ENCODE measurements around the gene ZNF491. TPM values are rescaled to one million over a fixed set of nuclear protein-coding genes. Genes with fewer than 3 reads are reported as not detected.

ZNF491 gene
- total RNA-seq (2021; ENCODE audit: unreplicated experiment) (0.98 TPM), Bru-seq, nascent RNA (percentile 47 among the genes with signal in this experiment), BruChase-seq, experiment 1, labeled RNA remaining after a 2-hour chase (percentile 51 among the genes with signal in this experiment), BruChase-seq, experiment 2, labeled RNA remaining after a 6-hour chase (percentile 57 among the genes with signal in this experiment)
- 0.51 TPM for polyA plus RNA-seq (2012; ENCODE audit: insufficient read length)
- long read RNA-seq = 0 reads

DNA sequence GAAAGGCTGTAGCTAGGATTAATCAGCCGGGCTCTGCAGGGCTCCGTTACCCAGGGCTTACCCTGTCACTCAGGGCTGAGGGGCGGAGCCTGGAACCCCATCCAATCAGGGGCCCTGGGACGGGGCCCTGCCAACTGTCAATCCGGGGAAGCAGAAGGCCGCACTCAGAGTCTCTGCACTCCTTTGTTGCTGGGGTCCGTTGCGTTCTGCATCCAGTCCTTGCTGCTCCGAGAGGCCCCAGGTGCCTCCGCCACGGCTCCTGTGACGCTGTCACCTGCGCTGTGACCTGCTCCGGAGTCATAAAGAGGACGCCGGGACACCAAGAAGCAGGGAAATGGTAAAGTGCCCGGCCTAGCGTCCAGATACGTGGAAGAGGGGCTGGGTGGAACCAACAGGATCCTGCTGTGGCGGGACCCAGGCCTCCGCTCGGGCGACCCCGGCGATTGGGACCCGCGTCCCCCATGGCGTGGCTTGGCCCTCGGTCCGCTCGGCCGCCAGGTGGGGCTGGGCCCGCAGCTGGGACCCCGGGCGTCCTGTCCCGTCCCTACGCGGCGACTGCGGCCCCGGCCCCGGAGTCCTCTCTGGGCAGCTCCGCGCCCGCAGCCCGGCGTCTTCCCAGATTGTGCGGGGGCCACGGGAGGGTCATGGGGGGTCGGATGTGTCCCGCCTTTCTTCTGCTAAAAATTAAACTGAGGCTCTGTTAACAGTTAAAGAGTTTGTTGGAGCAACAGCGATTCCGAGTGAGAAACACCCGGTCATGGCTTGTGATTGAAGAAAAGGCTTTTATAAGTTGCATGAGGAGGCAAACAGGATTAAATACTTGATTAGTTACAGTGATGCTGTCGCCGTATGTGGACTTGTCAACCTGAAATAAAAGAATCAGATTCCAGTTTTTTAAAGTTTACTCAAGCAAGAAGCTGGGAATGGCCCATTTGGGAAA is at the start of gene ZNF491:
Gene ZNF491, plus strand, starts transcription at position 133 of the 940 bp plus-strand sequence. CDS start 7,431 bp downstream, outside the sequence.
- peak; percentile 99 for ATAC-seq
- Histone ChIP-seq H3K36me3 (ENCODE audit: control insufficient read depth, insufficient read depth, low read length) (no peaks in the 10 kb centered on the region), H3K4me1 (ENCODE audit: control insufficient read depth, insufficient read depth, low read length) (peaks cover 8% of the 10 kb centered on the region), H3K9me3 (ENCODE audit: control insufficient read depth, insufficient read depth, low read depth, low read length) (peaks cover 4% of the 10 kb centered on the region; the same call in 1 of the 2 replicates), H3K4me3 (ENCODE audit: low read depth in 2 of 2, low read length in 2 of 2) (peak within 1 kb of the TSS; percentile 69 to 75), H3K27me3 (ENCODE audit: control insufficient read depth, insufficient read depth, low read length) (no peaks in the 10 kb centered on the region), H3K27ac (ENCODE audit: low read length) (peak within 1 kb of the TSS; percentile 63)
- ChIA-PET POLR2A (interaction anchor here (0.6 kb wide), 2 partner anchors 58 to 437 kb away, joined by 3 to 11 read pairs; no protein-coding TSS in a partner anchor), CTCF (interaction anchor here (0.6 to 2.6 kb wide), 9 partner anchors 11 to 567 kb away, joined by 4 to 17 read pairs (median 6); partner anchors contain the start of genes ZNF440, ZNF442 and ZNF878)
- BruUV-seq (replicated peaks) = no TSS peak
- DNase-seq (ENCODE audit: low read depth, low spot score) = peak; percentile 42
- intact Hi-C loops (cut with micrococcal nuclease; ENCODE audit: unreplicated experiment) (loop anchor here (5.0 kb wide), 1 partner anchor 189 kb away; no protein-coding TSS in a partner anchor), in situ Hi-C loops (cut with HindIII; ENCODE audit: low pct_unique_long_range_greater_than_20kb, low sequenced_read_pairs) (no loop called here)
- TF ChIP-seq, protein P1, sequence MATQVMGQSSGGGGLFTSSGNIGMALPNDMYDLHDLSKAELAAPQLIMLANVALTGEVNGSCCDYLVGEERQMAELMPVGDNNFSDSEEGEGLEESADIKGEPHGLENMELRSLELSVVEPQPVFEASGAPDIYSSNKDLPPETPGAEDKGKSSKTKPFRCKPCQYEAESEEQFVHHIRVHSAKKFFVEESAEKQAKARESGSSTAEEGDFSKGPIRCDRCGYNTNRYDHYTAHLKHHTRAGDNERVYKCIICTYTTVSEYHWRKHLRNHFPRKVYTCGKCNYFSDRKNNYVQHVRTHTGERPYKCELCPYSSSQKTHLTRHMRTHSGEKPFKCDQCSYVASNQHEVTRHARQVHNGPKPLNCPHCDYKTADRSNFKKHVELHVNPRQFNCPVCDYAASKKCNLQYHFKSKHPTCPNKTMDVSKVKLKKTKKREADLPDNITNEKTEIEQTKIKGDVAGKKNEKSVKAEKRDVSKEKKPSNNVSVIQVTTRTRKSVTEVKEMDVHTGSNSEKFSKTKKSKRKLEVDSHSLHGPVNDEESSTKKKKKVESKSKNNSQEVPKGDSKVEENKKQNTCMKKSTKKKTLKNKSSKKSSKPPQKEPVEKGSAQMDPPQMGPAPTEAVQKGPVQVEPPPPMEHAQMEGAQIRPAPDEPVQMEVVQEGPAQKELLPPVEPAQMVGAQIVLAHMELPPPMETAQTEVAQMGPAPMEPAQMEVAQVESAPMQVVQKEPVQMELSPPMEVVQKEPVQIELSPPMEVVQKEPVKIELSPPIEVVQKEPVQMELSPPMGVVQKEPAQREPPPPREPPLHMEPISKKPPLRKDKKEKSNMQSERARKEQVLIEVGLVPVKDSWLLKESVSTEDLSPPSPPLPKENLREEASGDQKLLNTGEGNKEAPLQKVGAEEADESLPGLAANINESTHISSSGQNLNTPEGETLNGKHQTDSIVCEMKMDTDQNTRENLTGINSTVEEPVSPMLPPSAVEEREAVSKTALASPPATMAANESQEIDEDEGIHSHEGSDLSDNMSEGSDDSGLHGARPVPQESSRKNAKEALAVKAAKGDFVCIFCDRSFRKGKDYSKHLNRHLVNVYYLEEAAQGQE (IDR thresholded peaks at IDR 0.05; ENCODE audit: insufficient read depth in 1 of 2, low read depth in 2 of 2, low read length in 1 of 2) = no peak
- TF ChIP-seq SIN3A (IDR thresholded peaks at IDR 0.05; ENCODE audit: borderline replicate concordance, insufficient read depth, low read depth, low read length) = peak; percentile 64; the same call in 1 of the 2 replicates
- no peak for TF ChIP-seq POLR2AphosphoS5 (IDR thresholded peaks at IDR 0.05; ENCODE audit: low read depth, low read length)
- no peak for TF ChIP-seq TCF7L2 (IDR thresholded peaks at IDR 0.05; ENCODE audit: low read depth, low read length)
- TF ChIP-seq, protein P2, sequence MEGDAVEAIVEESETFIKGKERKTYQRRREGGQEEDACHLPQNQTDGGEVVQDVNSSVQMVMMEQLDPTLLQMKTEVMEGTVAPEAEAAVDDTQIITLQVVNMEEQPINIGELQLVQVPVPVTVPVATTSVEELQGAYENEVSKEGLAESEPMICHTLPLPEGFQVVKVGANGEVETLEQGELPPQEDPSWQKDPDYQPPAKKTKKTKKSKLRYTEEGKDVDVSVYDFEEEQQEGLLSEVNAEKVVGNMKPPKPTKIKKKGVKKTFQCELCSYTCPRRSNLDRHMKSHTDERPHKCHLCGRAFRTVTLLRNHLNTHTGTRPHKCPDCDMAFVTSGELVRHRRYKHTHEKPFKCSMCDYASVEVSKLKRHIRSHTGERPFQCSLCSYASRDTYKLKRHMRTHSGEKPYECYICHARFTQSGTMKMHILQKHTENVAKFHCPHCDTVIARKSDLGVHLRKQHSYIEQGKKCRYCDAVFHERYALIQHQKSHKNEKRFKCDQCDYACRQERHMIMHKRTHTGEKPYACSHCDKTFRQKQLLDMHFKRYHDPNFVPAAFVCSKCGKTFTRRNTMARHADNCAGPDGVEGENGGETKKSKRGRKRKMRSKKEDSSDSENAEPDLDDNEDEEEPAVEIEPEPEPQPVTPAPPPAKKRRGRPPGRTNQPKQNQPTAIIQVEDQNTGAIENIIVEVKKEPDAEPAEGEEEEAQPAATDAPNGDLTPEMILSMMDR (IDR thresholded peaks at IDR 0.05) = peak; percentile 53

DNA sequence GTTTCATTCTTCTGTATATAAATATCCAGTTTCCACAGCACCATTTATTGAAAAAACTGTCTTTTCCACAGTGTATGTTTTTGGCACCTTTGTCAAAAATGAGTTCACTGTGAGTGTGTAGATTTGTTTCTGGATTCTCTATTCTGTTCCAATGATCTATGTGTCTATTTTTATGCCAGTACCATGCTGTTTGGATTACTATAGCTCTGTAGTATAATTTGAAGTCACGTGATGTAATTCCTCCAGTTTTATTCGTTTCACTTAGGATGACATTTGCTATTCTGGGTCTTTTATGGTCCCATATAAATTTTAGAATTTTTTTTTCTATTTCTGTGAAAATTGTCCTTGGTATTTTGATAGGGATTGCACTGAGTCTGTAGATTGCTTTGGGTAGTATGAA is 48.6 kb upstream of the ZNF491 start:
- Histone ChIP-seq H3K9me3 (ENCODE audit: control insufficient read depth, insufficient read depth, low read depth, low read length) (no peaks in the 10 kb centered on the region; the same call in 1 of the 2 replicates), H3K4me1 (ENCODE audit: control insufficient read depth, insufficient read depth, low read length) (no peaks in the 10 kb centered on the region), H3K27me3 (ENCODE audit: control insufficient read depth, insufficient read depth, low read length) (no peaks in the 10 kb centered on the region), H3K4me3 (ENCODE audit: low read depth in 2 of 2, low read length in 2 of 2) (no peak overlapping the region), H3K27ac (ENCODE audit: low read length) (no peak overlapping the region), H3K36me3 (ENCODE audit: control insufficient read depth, insufficient read depth, low read length) (no peaks in the 10 kb centered on the region)
- ChIA-PET POLR2A (no interaction called here), CTCF (no interaction called here)
- in situ Hi-C loops (cut with HindIII; ENCODE audit: low pct_unique_long_range_greater_than_20kb, low sequenced_read_pairs) (no loop called here), intact Hi-C loops (cut with micrococcal nuclease; ENCODE audit: unreplicated experiment) (no loop called here)
- no TSS peak for BruUV-seq (replicated peaks)
- TF ChIP-seq, protein P2 (IDR thresholded peaks at IDR 0.05) = no peak
- TF ChIP-seq TCF7L2 (IDR thresholded peaks at IDR 0.05; ENCODE audit: low read depth, low read length) = no peak
- no peak for TF ChIP-seq POLR2AphosphoS5 (IDR thresholded peaks at IDR 0.05; ENCODE audit: low read depth, low read length)
- TF ChIP-seq SIN3A (IDR thresholded peaks at IDR 0.05; ENCODE audit: borderline replicate concordance, insufficient read depth, low read depth, low read length) = no peak
- TF ChIP-seq, protein P1 (IDR thresholded peaks at IDR 0.05; ENCODE audit: insufficient read depth in 1 of 2, low read depth in 2 of 2, low read length in 1 of 2) = no peak
- DNase-seq (ENCODE audit: low read depth, low spot score) (no peak), ATAC-seq (no peak)
